Activated T-cell treated with anti-CD3 and anti-CD28 coated beads, Interleukin-2, amount 50 U/mL, for 1 hour (primary cell): Measurements from ENCODE around the gene SUN2.

Source experiments
- DNase-seq: peaks from one replicate; pipeline ENCODE4 v3.0.0-alpha.2; 2020

The SUN2 gene

GRCh38 chr22:38694940-38695339 lies 60.9 kb downstream of the SUN2 start:
- no peak for DNase-seq

GRCh38 chr22:38694049-38694448 lies 61.7 kb downstream of the SUN2 start:
- DNase-seq: no peak

- no peak for DNase-seq
These were observed 66.1 kb downstream of the SUN2 start for GRCh38 chr22:38689651-38690050.

- no peak for DNase-seq
These were observed 70.0 kb downstream of the SUN2 start for GRCh38 chr22:38685761-38686160.

- no peak for DNase-seq
These were observed 70.9 kb downstream of the SUN2 start for GRCh38 chr22:38684895-38685294.
